ENCODE measurements around the gene XYLT1.
A peak's percentile ranks its signal among the peaks of the same experiment; 100 is the strongest.

The XYLT1 gene

DNA sequence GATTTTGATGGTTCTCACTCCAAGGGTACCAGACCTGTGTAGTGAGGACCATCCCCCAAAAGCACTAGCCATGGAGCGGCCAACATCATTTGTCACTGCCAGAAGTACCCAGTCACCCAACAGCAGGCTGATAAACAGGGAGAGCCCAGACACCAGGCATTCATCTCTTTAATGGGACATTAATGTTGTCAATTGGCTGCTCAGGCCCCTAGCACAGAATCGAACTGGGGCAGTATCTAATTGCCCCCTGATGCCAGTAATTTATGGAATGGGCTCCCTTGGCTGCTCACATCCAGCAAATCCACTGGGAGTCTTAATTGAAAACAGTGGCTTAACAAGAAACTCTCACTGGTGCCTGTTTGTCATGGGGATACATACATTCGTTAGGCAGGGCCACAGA is 344.6 kb downstream of the XYLT1 start:
- ATAC-seq: no peak

GRCh38 chr16:17125671-17126070 is 345.1 kb downstream of the XYLT1 start:
- ATAC-seq: no peak

DNA sequence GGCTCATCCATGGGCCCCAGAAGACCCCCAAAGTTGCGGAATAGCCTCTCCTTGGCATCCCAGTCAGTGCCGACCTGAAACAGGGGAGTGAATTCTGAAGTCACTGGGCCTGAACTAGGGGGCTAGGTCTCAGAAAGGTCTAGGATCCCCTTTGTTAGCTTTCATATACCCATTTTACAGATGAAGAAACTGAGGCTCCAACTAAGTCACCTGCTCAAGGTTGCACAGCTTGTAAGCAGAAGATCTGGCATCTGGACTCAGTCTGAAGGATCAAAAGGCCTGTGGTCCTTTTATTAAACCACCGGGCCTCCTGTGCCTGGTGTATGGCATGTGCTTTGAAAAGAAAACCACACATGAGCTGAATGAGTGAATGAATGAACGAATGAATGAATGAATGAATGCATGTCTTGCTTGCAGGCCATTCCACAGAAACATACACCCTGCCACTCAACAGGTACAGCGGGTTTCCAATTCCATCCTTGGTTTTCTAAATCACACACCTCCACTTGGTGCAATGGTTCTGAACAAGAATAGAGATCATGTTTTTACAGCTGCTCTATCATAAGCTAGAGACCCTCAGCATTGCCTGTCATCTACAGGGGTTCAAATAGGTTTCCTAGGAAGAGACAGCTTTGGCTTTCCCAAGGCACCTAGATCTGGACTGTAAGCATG is 352.7 kb downstream of the XYLT1 start:
- no peak for ATAC-seq

- no peak for ATAC-seq
These were observed 354.0 kb downstream of the XYLT1 start for GRCh38 chr16:17116595-17117322.

GRCh38 chr16:17109413-17109812 is 361.3 kb downstream of the XYLT1 start:
- ATAC-seq: no peak

GRCh38 chr16:17108596-17108995 is 362.2 kb downstream of the XYLT1 start:
- no peak for ATAC-seq

DNA sequence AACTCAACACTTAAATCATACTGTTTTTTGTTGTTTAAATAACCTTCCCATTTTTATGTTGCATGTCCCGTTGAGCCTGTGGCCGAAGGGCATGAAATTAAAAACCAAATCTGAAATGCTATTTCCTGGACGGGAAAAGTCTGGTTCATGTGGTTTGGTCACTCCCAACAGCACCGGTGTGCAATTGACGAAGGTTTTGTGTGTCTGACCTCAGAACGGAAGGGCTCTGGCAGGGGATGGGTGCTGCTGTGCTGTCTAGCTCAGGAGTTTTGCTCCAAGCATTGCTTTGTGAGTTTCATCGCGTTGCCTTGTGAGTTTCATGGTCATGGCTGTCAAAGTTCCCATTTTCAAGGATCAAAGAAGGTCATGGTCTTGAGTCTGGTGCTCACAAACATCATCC is 363.3 kb downstream of the XYLT1 start:
- ATAC-seq: no peak

GRCh38 chr16:17106243-17106791 is 364.4 kb downstream of the XYLT1 start:
- ATAC-seq: no peak

- no peak for ATAC-seq
These were observed 365.4 kb downstream of the XYLT1 start for GRCh38 chr16:17105239-17105797.

DNA sequence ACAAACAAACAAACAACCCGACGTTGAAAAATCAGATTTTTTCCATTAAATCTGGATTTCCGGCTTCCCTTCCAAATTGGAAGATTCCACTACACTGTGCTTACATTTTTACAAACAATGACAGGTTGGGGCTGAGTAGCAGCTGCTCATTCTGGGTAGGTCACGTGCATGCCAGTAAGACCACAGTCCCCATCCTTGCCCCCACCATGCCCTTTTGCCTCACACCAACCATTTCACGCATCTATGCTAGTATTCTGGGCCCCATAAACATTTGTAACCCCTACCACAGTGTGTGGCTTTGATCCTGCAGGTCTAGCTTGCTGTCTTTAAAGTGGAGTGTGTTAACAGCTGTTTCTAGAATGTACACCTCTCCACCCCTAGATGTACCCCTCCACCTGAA is 366.1 kb downstream of the XYLT1 start:
- no peak for ATAC-seq

GRCh38 chr16:17103216-17103615 is 367.5 kb downstream of the XYLT1 start:
- no peak for ATAC-seq

GRCh38 chr16:17101646-17102045 is 369.1 kb downstream of the XYLT1 start:
- ATAC-seq: no peak

GRCh38 chr16:17098685-17099084 is 372.1 kb downstream of the XYLT1 start:
- no peak for ATAC-seq

- no peak for ATAC-seq
These were observed 386.6 kb downstream of the XYLT1 start for GRCh38 chr16:17084130-17084529.

- no peak for ATAC-seq
These were observed 387.1 kb downstream of the XYLT1 start for GRCh38 chr16:17083628-17084027.

DNA sequence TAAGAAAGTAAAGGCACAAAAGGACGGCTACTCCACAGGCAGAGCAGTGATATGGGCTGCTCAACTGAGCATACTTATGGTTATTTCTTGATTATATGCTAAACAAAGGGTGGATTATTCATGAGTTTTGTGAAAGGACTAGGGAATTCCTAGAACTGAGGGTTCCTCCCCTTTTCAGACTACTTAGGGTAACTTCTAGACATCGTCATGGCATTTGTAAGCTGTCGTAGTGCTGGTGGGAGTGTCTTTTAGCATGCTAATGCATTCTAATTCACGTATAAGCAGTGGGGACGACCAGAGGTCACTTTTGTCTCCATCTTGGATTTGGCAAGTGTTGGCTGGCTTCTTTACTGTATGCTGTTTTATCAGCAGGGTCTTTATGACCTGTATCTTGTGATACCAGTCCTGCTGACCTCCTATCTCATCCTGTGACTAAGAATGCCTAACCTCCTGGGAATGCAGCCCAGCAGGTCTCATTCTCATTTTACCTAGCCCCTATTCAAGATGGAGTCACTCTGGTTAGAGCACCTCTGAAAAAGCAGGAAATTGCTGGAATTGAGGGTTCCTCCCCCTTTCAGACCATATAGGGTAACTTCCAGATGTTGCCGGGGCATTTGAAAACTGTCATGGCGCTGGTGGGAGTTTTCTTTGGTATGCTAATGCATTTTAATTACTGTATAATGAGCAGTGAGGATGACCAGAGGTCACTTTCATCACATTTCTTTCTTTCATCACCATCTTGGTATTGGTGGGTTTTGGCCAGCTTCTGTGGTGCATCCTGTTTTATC is 388.5 kb downstream of the XYLT1 start:
- ATAC-seq: no peak

DNA sequence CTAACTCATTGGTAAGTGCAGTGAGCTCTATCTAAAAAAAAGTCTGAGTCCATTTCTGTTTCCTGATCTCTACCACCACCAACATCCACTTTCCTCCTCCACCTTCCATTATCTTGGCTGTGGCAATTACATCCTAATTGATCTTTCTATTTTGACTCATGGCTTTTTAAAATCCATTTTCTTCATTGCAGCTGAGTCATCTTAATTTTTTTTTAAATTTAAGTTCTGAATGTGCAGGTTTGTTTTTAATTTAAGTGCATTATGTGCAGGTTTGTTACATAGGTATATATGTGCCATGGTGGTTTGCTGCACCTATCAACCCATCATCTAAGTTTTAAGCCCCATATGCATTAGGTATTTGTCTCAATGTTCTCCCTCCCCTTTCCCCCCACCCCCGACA is 390.7 kb downstream of the XYLT1 start:
- ATAC-seq: no peak

DNA sequence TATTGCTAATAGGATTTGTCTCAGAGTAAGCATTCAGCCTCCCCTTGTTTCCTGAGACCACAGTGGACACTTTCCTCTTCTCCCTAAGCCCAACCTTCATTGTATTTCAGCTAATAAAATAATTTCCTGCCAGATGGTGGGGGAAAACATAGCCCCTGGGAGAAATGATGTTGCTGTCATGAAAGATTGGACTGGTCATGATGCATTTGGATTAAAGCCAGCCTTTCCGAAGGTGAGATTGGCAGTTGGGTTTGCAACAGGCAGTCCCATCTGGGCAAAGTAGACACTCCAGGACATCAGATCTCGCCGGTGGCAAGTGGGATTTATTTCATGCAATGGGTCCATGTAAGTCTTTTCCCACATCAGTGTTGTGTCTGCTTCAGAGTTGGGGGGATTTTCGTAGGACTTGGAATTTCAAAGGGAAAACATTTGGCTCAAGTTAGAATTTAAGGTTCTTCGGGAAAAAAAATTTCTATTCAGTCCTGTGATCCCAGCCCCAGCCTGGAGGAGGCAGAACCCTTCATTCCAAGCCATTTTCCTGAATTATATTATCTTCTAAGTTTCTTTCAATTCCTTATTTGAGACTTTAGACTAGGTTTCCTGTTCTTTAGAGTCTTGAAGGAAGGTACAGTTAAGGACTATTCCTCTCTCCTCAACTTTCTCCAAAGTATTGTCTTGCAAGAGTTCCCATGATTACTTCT is 391.7 kb downstream of the XYLT1 start:
- no peak for ATAC-seq

GRCh38 chr16:17076818-17077498 is 393.8 kb downstream of the XYLT1 start:
- ATAC-seq: no peak

DNA sequence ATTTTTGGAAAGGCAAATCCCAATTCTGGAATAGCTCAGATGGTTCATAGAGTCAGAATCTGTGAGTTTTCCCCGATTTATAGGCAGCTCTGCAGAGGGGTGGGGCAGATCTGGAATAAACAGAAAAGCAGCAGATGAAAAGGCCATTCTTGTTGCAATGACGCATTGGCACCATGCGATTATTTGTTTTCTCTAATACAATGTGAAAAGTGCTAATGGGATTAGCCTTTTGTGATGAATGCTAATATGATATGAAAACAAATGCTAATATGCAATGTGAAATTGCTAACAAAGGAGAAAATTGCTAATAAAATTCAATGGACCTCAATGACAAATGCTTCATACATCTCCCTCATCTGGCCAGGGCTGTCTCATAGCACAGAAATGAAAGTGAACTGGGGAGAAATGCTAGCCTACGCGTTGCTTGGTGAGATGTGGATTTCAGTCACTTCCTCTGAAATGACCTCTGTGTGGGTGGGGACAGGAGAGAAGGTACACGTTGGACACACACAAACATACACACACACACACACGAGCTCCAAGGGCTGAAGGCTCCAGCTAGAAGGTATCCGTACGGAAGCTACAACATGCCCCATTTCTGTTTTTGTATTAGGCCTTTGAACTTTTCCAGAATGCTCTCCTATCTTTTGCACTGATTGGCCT is 394.5 kb downstream of the XYLT1 start:
- ATAC-seq: no peak

- ATAC-seq: peak in 1 of 2 donors; percentile 25
These were observed 398.7 kb downstream of the XYLT1 start for GRCh38 chr16:17072104-17072503.

All from activated CD4-positive, CD25-positive, alpha-beta regulatory T cell treated with anti-CD3 and anti-CD28 coated beads, Interleukin-2, amount 50 U/mL, for 24 hours (primary cell).